Lower leg skin (tissue), 4 donors: ENCODE measurements around the gene RHOB. TPM values are rescaled to one million over a fixed set of nuclear protein-coding genes. Genes with fewer than 3 reads are reported as not detected.

ENCODE experiments used
- DNase-seq, 2 donors: peaks; one replicate each; pipeline ENCODE4 v3.0.0-alpha.2; 2019; ENCODE audit warnings: low spot score in 2 of 2
- H3K4me3 ChIP-seq: fragments of 200-600 bp; sonication (generic); 2 replicates; pipeline ENCODE4 v1.5.1; 2017; ENCODE audit warnings: mild to moderate bottlenecking, low read depth; ENCODE audit not compliant: poor library complexity, severe bottlenecking
- CTCF ChIP-seq, 3 donors: fragments of 450-650 bp; IDR thresholded peaks; one replicate each; pipeline ENCODE4 v1.5.1; 2016; ENCODE audit warnings: antibody characterized with exemption in 3 of 3, mild to moderate bottlenecking in 3 of 3, moderate library complexity in 2 of 3
- POLR2A ChIP-seq, 2 donors: fragments of 450-650 bp; IDR thresholded peaks; one replicate each; pipeline ENCODE4 v1.6.1; 2016 to 2017; ENCODE audit warnings: antibody characterized with exemption in 2 of 2, mild to moderate bottlenecking in 1 of 2, moderate library complexity in 1 of 2
- WGBS, 2 donors: methylation state at CpG; one replicate each; pipeline ENCODE4 v1.1.5; 2018; 5-methylcytosine and 5-hydroxymethylcytosine counted together
- intact Hi-C: fragments of 100-400 bp; cut with DNase I; formaldehyde crosslinking; loops from one replicate; pipeline ENCODE4 v1.15.0; 2023; ENCODE audit warnings: low total_unique reads
- total RNA-seq, 4 donors: library from RNA; depleted of rRNA; stranded (reverse); fragments of >200 nt; gene quantifications; one replicate each; pipeline ENCODE4 v1.1.0, GENCODE V29; 2016

The RHOB gene
- total RNA-seq, 4 donors from 2014 or later: 569 to 894 (median 709) TPM

GRCh38 chr2:20482725-20483124, 35.9 kb downstream of the RHOB start:
- TF ChIP-seq POLR2A (IDR thresholded peaks at IDR 0.05) (no peak), CTCF (IDR thresholded peaks at IDR 0.05) (no peak)
- intact Hi-C loops: no loop called here
- 60 to 63% methylated on average over 3 of the region's 3 CpGs for WGBS, 2 donors

GRCh38 chr2:20483194-20483895, 36.5 kb downstream of the RHOB start:
- DNase-seq: peak; percentile 93 to 96
- intact Hi-C loops: no loop called here
- TF ChIP-seq CTCF (IDR thresholded peaks at IDR 0.05): no peak
- TF ChIP-seq POLR2A (IDR thresholded peaks at IDR 0.05): no peak
- no peak overlapping the region for H3K4me3 ChIP-seq
- WGBS, 2 donors: 43 to 55% methylated on average over 7 of the region's 7 CpGs

More at GRCh38 chr2:20482725-20483124, 35.9 kb downstream of the RHOB start:
- no peak overlapping the region for H3K4me3 ChIP-seq
- peak in 1 of 2 donors; percentile 14 for DNase-seq

- 83 to 89% methylated on average over 6 of the region's 6 CpGs for WGBS, 2 donors
- intact Hi-C loops: no loop called here
- peak; percentile 20 to 74 for DNase-seq
- no peak overlapping the region for H3K4me3 ChIP-seq
- TF ChIP-seq POLR2A (IDR thresholded peaks at IDR 0.05) (no peak), CTCF (IDR thresholded peaks at IDR 0.05) (no peak)
Measured at GRCh38 chr2:20484034-20484617, 37.3 kb downstream of the RHOB start.

GRCh38 chr2:20484810-20485611, 38.1 kb downstream of the RHOB start:
- 83 to 96% methylated on average over 7 to 8 of the region's 8 CpGs for WGBS, 2 donors
- DNase-seq: peak; percentile 16 to 76
- no peak overlapping the region for H3K4me3 ChIP-seq
- intact Hi-C loops: no loop called here
- no peak for TF ChIP-seq CTCF (IDR thresholded peaks at IDR 0.05)
- TF ChIP-seq POLR2A (IDR thresholded peaks at IDR 0.05): no peak

- DNase-seq: peak in 1 of 2 donors; percentile 12
- H3K4me3 ChIP-seq: no peak overlapping the region
- 78 to 79% methylated on average over 7 of the region's 7 CpGs for WGBS, 2 donors
- no peak for TF ChIP-seq CTCF (IDR thresholded peaks at IDR 0.05)
- no peak for TF ChIP-seq POLR2A (IDR thresholded peaks at IDR 0.05)
- intact Hi-C loops: no loop called here
Measured at GRCh38 chr2:20485612-20486388, 38.9 kb downstream of the RHOB start.
